ENCODE measurements around the gene PTGES3.

- TF ChIP-seq REST (IDR thresholded peaks at IDR 0.05; ENCODE audit: unreplicated experiment) (no peak), CTCF (conservative IDR thresholded peaks at IDR 0.05; ENCODE audit: low read depth in 2 of 2) (no peak), ZNF331 (CRISPR knock-in tag; IDR thresholded peaks at IDR 0.05; ENCODE audit: low read depth) (no peak), EZH2phosphoT487 (IDR thresholded peaks at IDR 0.05; ENCODE audit: unreplicated experiment) (no peak)
These were observed 56.0 kb downstream of the PTGES3 start for GRCh38 chr12:56631790-56632700.

All from GM23338 (cell line).